Gastroesophageal sphincter (tissue), 4 donors: ENCODE data around the gene SMG7. TPM values are rescaled to one million over a fixed set of nuclear protein-coding genes. Genes with fewer than 3 reads are reported as not detected.

ENCODE experiments used
- ATAC-seq: fragments of 150-250 bp; one replicate; pipeline ENCODE4 v1.9.1; 2016; ENCODE audit warnings: mild to moderate bottlenecking, moderate library complexity
- H3K27ac ChIP-seq, 4 donors: fragments of 200-600 bp; sonication (generic) in 3 of 4; 1 replicate in 3 of 4; 2 replicates in 1 of 4; pipeline ENCODE4 v1.5.1; 2016 to 2019
- H3K27me3 ChIP-seq: fragments of 200-600 bp; sonication (generic); one replicate; pipeline ENCODE4 v1.5.1; 2019
- H3K36me3 ChIP-seq, 2 donors: fragments of 200-600 bp; sonication (generic); one replicate each; pipeline ENCODE4 v1.5.1; 2019; ENCODE audit warnings: control low read depth in 1 of 2
- H3K4me1 ChIP-seq, 3 donors: fragments of 200-600 bp; sonication (generic); 1 replicate in 2 of 3; 2 replicates in 1 of 3; pipeline ENCODE4 v1.5.1; 2016 to 2019; ENCODE audit warnings: control low read depth in 2 of 3
- H3K4me3 ChIP-seq, 2 donors: fragments of 200-600 bp; sonication (generic); one replicate each; pipeline ENCODE4 v1.5.1; 2019; ENCODE audit warnings: mild to moderate bottlenecking in 1 of 2, moderate library complexity in 1 of 2
- H3K9me3 ChIP-seq, 3 donors: fragments of 200-600 bp; sonication (generic); one replicate each; pipeline ENCODE4 v1.5.1; 2017 to 2019; ENCODE audit warnings: control low read depth in 2 of 3
- CTCF ChIP-seq, 4 experiments: fragments of 200-600 bp in 2 of 4; fragments of 450-650 bp in 2 of 4; sonication (generic) in 1 of 4; IDR thresholded peaks; one replicate each; pipeline ENCODE4 v1.5.1; 2017 to 2019; ENCODE audit warnings: antibody characterized with exemption in 4 of 4, mild to moderate bottlenecking in 2 of 4, moderate library complexity in 2 of 4
- EP300 ChIP-seq: sonication (generic); formaldehyde crosslinking; IDR thresholded peaks from one replicate; pipeline ENCODE4 v1.6.1; 2017; ENCODE audit warnings: antibody characterized with exemption, mild to moderate bottlenecking
- POLR2A ChIP-seq, 2 donors: fragments of 450-650 bp; IDR thresholded peaks; one replicate each; pipeline ENCODE4 v1.6.1; 2017; ENCODE audit warnings: antibody characterized with exemption in 2 of 2, mild to moderate bottlenecking in 2 of 2, moderate library complexity in 1 of 2
- POLR2AphosphoS5 ChIP-seq: sonication (generic); formaldehyde crosslinking; IDR thresholded peaks from one replicate; pipeline ENCODE4 v1.6.1; 2017; ENCODE audit warnings: antibody characterized with exemption
- WGBS, 2 donors: methylation state at CpG; one replicate each; pipeline ENCODE4 v1.1.5; 2018; ENCODE audit warnings: low coverage in 1 of 2; 5-methylcytosine and 5-hydroxymethylcytosine counted together
- total RNA-seq, 4 donors: library from RNA; depleted of rRNA; stranded (reverse); fragments of >200 nt; gene quantifications; one replicate each; pipeline ENCODE4 v1.1.0, GENCODE V29; 2016

Gene SMG7
- total RNA-seq, 4 donors from 2014 or later: 31.9 to 55.9 (median 38.2) TPM

GRCh38 chr1:183484254-183484653 lies 12.0 kb downstream of the SMG7 start:
- WGBS, 2 donors: 93% methylated on average over 1 of the region's 1 CpG; no CpG with 5 or more reads in 1 of the 2 donors
- ATAC-seq: no peak
- Histone ChIP-seq H3K9me3 (no peaks in the 10 kb centered on the region), H3K36me3 (no peaks in the 10 kb centered on the region), H3K27ac (no peak overlapping the region), H3K4me3 (no peak overlapping the region), H3K27me3 (no peaks in the 10 kb centered on the region), H3K4me1 (peaks cover 0 to 32% (median 5%) of the 10 kb centered on the region in 3 donors)
- TF ChIP-seq EP300 (no peak), POLR2A (IDR thresholded peaks at IDR 0.05) (no peak)

DNA sequence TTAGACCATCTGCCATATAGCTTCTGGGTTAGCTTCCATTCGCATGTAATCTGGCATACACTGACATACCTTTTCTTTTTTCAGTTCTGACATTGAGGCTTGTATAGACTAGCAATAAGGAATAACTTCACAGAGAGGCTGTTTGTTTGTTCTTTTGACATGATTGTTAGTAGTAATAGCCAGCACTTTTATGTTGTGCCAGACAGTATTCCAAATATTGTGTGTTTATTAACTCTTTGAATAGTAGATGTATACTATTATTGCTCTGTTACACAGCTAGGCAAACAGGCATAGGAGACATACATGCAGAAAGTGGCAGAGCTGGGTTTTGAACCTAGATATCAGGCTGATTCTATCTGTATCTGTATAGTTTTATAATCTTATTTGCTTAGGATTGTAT lies 12.6 kb downstream of the SMG7 start:
- H3K27ac ChIP-seq: no peak overlapping the region
- no peaks in the 10 kb centered on the region for H3K9me3 ChIP-seq
- WGBS, 2 donors: 100% methylated on average over 1 of the region's 1 CpG
- TF ChIP-seq POLR2A (IDR thresholded peaks at IDR 0.05) (no peak), CTCF (IDR thresholded peaks at IDR 0.05) (no peak)
- no peaks in the 10 kb centered on the region for H3K27me3 ChIP-seq
- H3K4me3 ChIP-seq: no peak overlapping the region
- H3K4me1 ChIP-seq: peaks cover 0 to 26% (median 2%) of the 10 kb centered on the region in 3 donors
- H3K36me3 ChIP-seq: no peaks in the 10 kb centered on the region
- ATAC-seq: no peak

GRCh38 chr1:183487674-183488442 lies 15.6 kb downstream of the SMG7 start:
- no peak overlapping the region for H3K27ac ChIP-seq
- H3K4me3 ChIP-seq: no peak overlapping the region
- no peaks in the 10 kb centered on the region for H3K9me3 ChIP-seq
- WGBS, 2 donors: 86 to 91% methylated on average over 2 of the region's 2 CpGs
- H3K4me1 ChIP-seq: peaks cover 0 to 5% (median 0%) of the 10 kb centered on the region in 3 donors
- no peaks in the 10 kb centered on the region for H3K27me3 ChIP-seq
- ATAC-seq: no peak
- no peaks in the 10 kb centered on the region for H3K36me3 ChIP-seq
- no peak for TF ChIP-seq POLR2A (IDR thresholded peaks at IDR 0.05)
- TF ChIP-seq POLR2AphosphoS5: no peak
- TF ChIP-seq CTCF (IDR thresholded peaks at IDR 0.05): no peak
- TF ChIP-seq EP300: no peak

- no peak overlapping the region for H3K27ac ChIP-seq
- H3K4me1 ChIP-seq: peaks cover 0 to 5% (median 0%) of the 10 kb centered on the region in 3 donors
- H3K27me3 ChIP-seq: no peaks in the 10 kb centered on the region
- 93 to 96% methylated on average over 5 of the region's 5 CpGs for WGBS, 2 donors
- no peaks in the 10 kb centered on the region for H3K36me3 ChIP-seq
- ATAC-seq: no peak
- no peak for TF ChIP-seq POLR2AphosphoS5
- TF ChIP-seq EP300: no peak
- no peak for TF ChIP-seq CTCF (IDR thresholded peaks at IDR 0.05)
- no peak for TF ChIP-seq POLR2A (IDR thresholded peaks at IDR 0.05)
- no peaks in the 10 kb centered on the region for H3K9me3 ChIP-seq
- no peak overlapping the region for H3K4me3 ChIP-seq
Measured at GRCh38 chr1:183490932-183491331, 18.6 kb downstream of the SMG7 start.

DNA sequence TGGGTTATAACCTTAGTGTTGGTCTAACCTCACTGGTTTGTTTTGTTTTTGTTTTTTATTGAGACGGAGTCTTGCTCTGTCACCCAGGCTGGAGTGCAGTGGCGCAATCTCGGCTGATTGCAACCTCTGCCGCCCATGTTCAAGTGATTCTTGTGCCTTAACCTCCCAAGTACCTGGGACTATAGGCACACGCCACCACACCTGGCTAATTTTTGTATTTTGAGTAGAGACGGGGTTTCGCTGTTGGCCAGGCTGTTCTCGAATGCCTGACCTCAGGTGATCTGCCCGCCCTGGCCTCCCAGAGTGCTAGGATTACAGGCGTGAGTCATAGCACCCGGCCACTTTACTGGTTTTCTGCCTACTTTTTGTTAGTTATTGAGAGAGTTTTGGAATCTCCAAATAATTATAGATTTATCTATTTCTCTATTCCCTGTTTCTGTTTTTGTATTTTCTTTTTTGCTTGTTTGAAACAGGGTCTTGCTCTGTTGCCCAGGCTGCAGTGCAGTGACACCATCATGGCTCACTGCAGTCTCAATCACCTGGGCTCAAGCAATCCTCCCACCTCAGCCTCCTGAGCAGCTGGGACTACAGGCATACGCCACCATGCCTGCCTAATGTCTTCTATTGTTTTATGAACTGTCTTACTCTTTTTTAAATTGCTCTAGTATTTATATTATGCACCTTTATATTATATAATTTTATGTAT lies 21.4 kb downstream of the SMG7 start:
- no peak for TF ChIP-seq POLR2AphosphoS5
- TF ChIP-seq POLR2A (IDR thresholded peaks at IDR 0.05): no peak
- TF ChIP-seq EP300: no peak
- no peak for TF ChIP-seq CTCF (IDR thresholded peaks at IDR 0.05)
- H3K27ac ChIP-seq: no peak overlapping the region
- no peaks in the 10 kb centered on the region for H3K36me3 ChIP-seq
- ATAC-seq: no peak
- 85 to 91% methylated on average over 5 to 11 of the region's 12 CpGs for WGBS, 2 donors
- no peak overlapping the region for H3K4me3 ChIP-seq
- no peaks in the 10 kb centered on the region for H3K27me3 ChIP-seq
- H3K4me1 ChIP-seq: peaks cover 0 to 5% (median 0%) of the 10 kb centered on the region in 3 donors
- H3K9me3 ChIP-seq: no peaks in the 10 kb centered on the region
